GM19240 (cell line): ENCODE data around the gene NARS2.
"Not testable (repeated sequence)": the region's sequence is repeated elsewhere in the genome, so short reads cannot be mapped to it uniquely, and the experiment has no call there.

ENCODE experiments used
- DNase-seq: peaks from one replicate; pipeline ENCODE4 v3.0.0; 2011; ENCODE audit warnings: low spot score; ENCODE audit not compliant: insufficient read length

The NARS2 gene

DNA sequence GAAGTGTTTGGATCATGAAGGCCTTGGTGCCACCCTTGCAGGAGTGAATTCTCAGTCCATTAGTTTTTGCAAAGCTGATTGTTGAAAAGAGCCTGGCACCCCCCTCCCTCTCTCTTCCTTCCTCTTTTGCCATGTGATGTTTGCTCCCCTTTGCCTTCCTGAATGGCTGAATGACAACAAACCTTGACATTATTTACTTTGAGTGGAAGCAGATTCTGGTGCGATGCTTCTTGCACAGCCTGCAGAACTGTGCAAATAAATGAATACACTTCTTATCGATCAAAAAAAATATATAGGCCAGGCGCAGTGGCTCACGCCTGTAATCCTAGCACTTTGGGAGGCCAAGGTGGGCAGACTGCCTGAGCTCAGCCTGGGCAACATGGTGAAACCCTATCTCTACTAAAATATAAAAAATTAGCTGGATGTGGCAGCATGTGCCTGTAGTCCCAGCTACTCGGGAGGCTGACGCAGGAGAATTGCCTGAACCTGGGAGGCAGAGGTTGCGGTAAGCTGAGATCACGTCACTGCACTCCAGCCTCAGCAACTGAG, 2.0 kb upstream of the NARS2 start:
- DNase-seq: no peak

GRCh38 chr11:78575478-78575877, 814 bp upstream of the NARS2 start:
- DNase-seq: no peak

GRCh38 chr11:78573681-78574080, 983 bp downstream of the NARS2 start:
- no peak for DNase-seq

GRCh38 chr11:78573271-78573670, 1.4 kb downstream of the NARS2 start:
- DNase-seq: no peak

DNA sequence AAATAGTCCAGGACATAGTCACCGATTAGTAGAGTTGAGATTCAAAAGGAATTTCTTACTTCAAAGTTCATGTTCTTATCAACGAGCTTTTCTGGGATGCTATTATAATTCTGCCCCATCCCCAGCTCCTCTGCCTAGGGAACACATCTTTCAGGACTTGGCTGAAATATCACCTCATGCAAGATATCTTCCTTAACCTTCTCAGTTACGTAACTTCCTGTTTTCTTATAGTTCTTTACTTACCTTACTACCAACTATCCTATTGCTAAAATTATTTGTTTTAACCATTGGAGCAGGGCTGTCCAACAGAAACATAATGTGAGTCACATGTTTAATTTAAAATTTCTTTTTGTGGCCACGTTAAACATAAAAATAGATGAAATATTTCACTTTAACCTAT, 2.3 kb downstream of the NARS2 start:
- no peak for DNase-seq

- no peak for DNase-seq
Observed at GRCh38 chr11:78570031-78570430, 4.6 kb downstream of the NARS2 start.

DNA sequence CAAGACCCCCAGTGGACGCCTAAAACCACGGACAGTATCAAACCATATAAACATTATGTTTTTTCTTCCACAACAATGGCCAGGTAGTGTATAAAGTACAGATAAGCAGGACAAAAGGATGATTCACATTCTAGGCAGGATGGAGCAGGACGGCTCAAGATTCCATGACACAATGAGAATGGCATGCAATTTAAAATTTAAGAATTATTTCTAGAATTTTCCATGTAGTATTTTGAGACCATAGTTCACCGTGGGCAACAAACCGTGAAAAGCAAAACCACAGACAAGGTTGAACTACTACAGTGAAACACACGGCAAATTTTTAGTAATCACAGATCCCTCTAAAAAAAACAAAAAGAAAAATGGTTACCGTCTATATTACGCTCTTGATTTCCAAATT, 7.5 kb downstream of the NARS2 start:
- DNase-seq: no peak

- no peak for DNase-seq
Observed at GRCh38 chr11:78564490-78565467, 9.9 kb downstream of the NARS2 start.

DNA sequence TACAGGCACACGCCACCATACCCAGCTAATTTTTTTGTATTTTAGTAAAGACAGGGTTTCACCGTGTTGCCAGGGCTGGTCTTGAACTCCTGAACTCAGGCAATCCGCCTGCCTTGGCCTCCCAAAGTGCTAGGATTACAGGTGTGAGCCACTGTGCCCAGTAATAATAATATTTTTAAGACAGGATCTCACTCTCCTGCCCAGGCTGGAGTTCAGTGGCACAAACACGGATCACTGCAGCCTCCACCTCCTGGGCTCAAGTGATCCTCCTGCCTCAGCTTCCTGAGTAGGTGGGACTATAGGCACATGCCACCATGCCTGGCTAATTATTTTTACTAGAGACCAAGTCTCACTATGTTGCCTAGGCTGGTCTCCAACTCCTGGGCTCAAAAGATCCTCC, 10.6 kb downstream of the NARS2 start:
- not testable (repeated sequence) for DNase-seq

DNA sequence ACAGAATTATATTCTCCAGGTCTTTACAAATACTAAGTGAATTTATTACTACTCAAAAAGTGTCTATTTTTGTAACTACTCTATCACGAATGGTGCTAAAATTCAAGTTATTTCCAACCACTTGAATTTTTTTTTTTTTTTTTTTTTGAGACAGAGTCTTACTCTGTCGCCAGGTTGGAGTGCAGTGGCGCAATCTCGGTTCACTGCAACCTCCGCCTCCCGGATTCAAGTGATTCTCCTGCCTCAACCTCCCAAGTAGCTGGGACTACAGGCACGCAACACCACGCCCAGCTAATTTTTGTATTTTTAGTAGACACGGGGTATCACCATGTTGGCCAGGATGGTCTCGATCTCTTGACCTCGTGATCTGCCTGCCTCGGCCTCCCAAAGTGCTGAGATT, 11.6 kb downstream of the NARS2 start:
- DNase-seq: not testable (repeated sequence)

DNA sequence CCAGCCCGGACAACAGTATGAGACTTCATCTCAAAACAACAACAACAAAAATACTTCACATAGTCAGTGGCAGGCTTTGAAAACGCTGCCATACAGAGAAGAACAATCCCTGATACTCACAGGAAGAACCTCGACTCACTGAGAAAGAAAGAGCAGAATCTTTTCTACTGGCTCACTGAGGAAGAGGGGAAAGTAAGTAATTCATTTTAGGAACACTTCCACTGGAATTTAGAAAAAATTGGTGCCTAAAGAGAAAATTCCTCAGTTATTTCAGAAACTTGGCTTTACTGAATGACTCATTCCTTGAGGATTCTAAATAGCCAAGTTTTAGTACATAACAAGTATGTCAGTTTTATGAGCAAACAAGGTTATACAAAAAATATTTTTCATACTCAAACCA, 12.3 kb downstream of the NARS2 start:
- no peak for DNase-seq

DNA sequence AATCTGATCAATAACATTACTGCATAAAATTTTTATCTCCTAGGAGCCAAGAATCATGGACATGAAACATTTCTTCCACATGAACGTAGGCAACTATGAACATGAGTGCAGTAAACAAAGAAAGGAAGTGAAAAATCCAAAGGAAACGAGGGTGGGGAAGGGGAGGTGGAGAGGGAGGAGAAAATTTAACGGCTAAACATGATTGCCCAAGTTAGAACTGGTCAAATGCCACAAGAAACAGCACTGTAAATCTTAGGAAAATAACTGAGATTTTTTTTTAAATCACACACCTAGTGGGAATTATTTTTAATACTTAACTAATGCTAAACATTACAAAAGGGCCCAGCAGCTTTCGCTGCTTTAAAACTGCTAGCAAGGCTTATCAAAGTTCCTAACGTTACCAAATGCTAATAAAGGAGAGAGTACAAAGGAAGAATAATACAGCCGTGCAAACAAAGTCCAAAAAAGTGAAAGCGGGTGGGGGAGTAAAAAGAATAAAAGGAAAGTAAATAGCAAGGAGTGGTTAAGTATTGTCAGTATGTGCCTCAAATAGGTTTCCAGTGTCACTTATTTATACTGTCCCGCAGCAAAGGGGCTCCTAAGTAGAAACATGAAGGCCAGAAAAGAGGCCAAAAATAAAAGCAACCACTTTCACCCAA, 13.7 kb downstream of the NARS2 start:
- DNase-seq: no peak

DNA sequence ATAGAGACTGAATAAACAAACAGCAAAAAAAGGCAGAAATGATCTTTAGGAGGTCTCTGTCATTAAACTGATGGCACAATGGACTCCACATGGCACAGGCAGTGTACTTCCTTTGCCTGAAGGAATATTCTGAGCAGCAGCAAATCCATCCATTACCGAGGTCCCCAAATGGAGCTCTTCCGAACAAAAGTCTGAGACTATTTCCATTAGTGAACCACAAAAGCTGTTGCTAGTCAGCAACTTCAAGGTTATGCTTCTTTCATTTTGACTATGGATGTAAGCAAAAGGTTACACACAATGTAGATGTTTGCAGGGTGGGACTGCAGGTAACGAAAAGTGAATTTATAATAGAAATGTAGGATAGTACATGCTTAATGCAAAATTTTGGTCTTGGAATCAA, 14.5 kb downstream of the NARS2 start:
- DNase-seq: no peak

GRCh38 chr11:78557236-78557635, 17.4 kb downstream of the NARS2 start:
- DNase-seq: no peak

DNA sequence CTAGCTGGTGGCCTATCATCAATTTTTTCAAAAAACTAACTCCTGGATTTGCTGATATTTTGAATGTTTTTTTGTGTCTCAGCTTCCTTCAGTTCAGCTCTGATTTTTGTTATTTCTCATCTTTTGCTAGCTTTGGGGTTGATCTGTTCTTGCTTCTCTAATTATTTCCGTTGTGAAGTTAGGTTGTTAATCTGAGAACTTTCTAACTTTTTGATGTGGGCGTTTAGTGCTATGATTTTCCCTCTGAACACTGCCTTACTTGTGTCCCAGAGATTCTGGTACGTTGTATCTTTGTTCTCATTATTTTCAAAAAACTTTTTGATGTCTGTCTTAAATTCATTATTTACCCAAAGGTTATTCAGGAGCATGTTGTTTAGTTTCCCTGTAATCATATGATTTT, 19.1 kb downstream of the NARS2 start:
- no peak for DNase-seq

GRCh38 chr11:78552881-78553280, 21.8 kb downstream of the NARS2 start:
- no peak for DNase-seq

DNA sequence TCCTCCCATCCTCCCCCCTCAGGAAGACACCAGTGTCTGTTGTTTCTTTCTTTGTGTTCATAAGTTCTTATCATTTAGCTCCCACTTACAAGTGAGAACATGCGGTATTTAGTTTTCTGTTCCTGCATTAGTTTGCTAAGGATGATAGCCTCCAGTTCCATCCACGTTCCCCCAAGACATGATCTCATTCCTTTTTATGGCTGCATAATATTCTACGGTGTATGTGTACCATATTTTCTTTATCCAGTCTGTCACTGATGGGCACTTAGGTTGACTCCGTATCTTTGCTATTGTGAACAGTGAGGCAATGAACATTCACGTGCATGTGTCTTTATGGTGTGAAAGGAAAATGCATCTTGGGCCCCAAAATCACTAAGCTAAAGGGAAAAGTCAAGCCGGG, 22.5 kb downstream of the NARS2 start:
- DNase-seq: not testable (repeated sequence)

- no peak for DNase-seq
Observed at GRCh38 chr11:78551066-78551465, 23.6 kb downstream of the NARS2 start.

- no peak for DNase-seq
Observed at GRCh38 chr11:78549624-78550409, 24.8 kb downstream of the NARS2 start.

DNA sequence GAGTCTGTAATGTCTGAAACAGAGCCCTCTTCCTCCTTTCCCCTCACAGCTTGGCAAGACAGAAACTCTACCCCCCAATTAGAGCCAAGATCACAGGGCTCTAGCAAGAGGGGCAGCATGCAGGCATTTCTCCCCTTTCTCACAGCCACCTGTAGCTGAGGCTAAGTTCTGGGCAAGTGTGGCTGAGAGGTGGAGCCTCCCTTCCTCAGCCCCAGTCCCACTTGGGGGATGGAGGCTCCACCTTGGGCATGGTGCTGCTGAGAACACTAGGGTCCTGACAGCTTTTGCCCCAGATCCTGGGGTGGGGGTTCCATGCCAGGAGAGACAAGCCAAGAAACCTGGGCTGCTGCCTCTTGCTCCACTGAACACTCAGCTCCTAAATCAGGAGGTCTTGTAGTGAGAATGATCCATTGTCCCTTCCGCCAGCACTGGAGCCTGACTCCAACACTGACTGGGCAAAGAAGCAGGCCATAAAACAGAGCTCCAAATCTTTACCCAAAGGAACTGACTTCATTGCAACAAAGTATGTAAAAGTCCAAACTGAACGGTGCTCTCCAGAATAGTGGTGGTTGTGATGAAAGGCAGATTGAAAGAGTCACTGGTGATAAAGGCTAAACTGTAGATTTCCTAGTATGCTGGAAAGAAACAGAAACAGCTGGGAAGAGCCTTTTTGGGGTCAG, 25.6 kb downstream of the NARS2 start:
- DNase-seq: no peak
